Measurements from ENCODE around the gene SLFNL1. TPM values are rescaled to one million over a fixed set of nuclear protein-coding genes. Genes with fewer than 3 reads are reported as not detected.

SLFNL1 gene
- total RNA-seq, 1 experiment from 2014 or later: 0.11 TPM

DNA sequence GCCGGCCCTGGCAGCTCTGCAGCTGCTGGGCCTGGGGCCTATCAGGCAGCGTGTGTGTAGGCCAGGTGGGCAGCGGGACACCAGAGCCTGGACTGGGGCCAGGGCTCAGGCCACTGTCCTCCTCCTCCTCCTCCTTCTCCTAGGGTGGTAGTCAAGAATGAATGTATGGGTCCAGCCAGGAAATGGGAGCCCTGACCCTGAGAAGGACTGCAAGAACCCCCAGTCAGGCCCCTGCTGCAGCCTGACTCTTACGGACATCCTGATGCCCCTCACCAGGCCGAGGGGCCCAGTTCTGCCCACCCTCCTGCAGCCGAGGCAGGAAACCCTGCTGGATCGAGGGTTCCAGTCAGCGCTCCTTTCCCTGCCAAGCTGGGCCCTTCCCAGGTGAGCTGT, 3.5 kb downstream of the SLFNL1 start:
- Mint-ChIP-seq H3K4me1 (peaks cover 8 to 11% of the 10 kb centered on the region in 2 experiments), H3K9me3 (no peaks in the 10 kb centered on the region), H3K36me3 (ENCODE audit: insufficient read depth in 1 of 3, low read depth in 3 of 3) (peaks cover 13 to 55% (median 50%) of the 10 kb centered on the region in 3 experiments; a peak in 6 of 7 replicates), H3K27ac (no peak overlapping the region), H3K4me3 (no peak overlapping the region), H3K27me3 (ENCODE audit: low read depth) (peaks cover 6% of the 10 kb centered on the region)
- Histone ChIP-seq H3K4ac (ENCODE audit: low read depth, low read length) (no peak overlapping the region), H3K18ac (ENCODE audit: insufficient read length, low read depth, low read length) (no peak overlapping the region), H2BK20ac (ENCODE audit: low read depth, low read length, poor library complexity, severe bottlenecking) (no peak overlapping the region), H3K23ac (ENCODE audit: insufficient read length, low read depth, low read length) (no peak overlapping the region), H2BK12ac (ENCODE audit: insufficient read length, low read depth, low read length) (no peak overlapping the region), H3K23me2 (ENCODE audit: insufficient read length, low read depth, low read length, poor library complexity, severe bottlenecking) (no peaks in the 10 kb centered on the region), H3K56ac (ENCODE audit: insufficient read length, low read depth, low read length) (no peak overlapping the region), H3K4me1 (ENCODE audit: insufficient read depth, low read length) (no peaks in the 10 kb centered on the region), H2BK120ac (ENCODE audit: low read depth, low read length, poor library complexity, severe bottlenecking) (no peak overlapping the region), H3T11ph (ENCODE audit: low read length) (no peak overlapping the region), H3K9me3 (ENCODE audit: control insufficient read depth, low read depth, low read length) (no peaks in the 10 kb centered on the region), H2AFZ (ENCODE audit: low read length) (no peak overlapping the region), H3K79me2 (ENCODE audit: insufficient read depth, low read length) (no peaks in the 10 kb centered on the region), H4K91ac (ENCODE audit: insufficient read length, low read depth, low read length) (no peak overlapping the region), H4K20me1 (ENCODE audit: control insufficient read depth, insufficient read depth, insufficient read length) (no peaks in the 10 kb centered on the region), H3K27me3 (ENCODE audit: insufficient read depth, low read length) (no peaks in the 10 kb centered on the region), H4K5ac (ENCODE audit: insufficient read length, low read depth, low read length) (no peak overlapping the region), H3K14ac (ENCODE audit: insufficient read depth, low read length) (no peak overlapping the region), H3K27ac (ENCODE audit: insufficient read length, low read depth, low read length) (no peak overlapping the region), H2BK5ac (ENCODE audit: insufficient read length, low read length) (no peak overlapping the region), H2AK5ac (ENCODE audit: insufficient read length, low read length) (no peak overlapping the region), H4K8ac (replicated peaks; ENCODE audit: insufficient read length, low read depth, low read length) (no peak overlapping the region), H3K9ac (ENCODE audit: extremely low read depth, insufficient read length, low read length) (no peak overlapping the region), H3K79me1 (ENCODE audit: insufficient read depth, low read depth, low read length, poor library complexity, severe bottlenecking) (no peaks in the 10 kb centered on the region), H2BK15ac (ENCODE audit: low read depth, low read length) (no peak overlapping the region), H3K4me2 (ENCODE audit: insufficient read depth, insufficient read length, low read length) (no peak overlapping the region)
- TF ChIP-seq, protein P1, sequence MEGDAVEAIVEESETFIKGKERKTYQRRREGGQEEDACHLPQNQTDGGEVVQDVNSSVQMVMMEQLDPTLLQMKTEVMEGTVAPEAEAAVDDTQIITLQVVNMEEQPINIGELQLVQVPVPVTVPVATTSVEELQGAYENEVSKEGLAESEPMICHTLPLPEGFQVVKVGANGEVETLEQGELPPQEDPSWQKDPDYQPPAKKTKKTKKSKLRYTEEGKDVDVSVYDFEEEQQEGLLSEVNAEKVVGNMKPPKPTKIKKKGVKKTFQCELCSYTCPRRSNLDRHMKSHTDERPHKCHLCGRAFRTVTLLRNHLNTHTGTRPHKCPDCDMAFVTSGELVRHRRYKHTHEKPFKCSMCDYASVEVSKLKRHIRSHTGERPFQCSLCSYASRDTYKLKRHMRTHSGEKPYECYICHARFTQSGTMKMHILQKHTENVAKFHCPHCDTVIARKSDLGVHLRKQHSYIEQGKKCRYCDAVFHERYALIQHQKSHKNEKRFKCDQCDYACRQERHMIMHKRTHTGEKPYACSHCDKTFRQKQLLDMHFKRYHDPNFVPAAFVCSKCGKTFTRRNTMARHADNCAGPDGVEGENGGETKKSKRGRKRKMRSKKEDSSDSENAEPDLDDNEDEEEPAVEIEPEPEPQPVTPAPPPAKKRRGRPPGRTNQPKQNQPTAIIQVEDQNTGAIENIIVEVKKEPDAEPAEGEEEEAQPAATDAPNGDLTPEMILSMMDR (conservative IDR thresholded peaks at IDR 0.05): no peak
- no CpG with 5 or more reads among the region's 8 CpGs for WGBS (ENCODE audit: extremely low coverage, insufficient read length, low lambda C conversion rate)
- DNase-seq: no peak

Measured in H9 (cell line).